T follicular helper cell (primary cell): Measurements from ENCODE around the gene CUX1.
"Not testable (repeated sequence)": the region's sequence is repeated elsewhere in the genome, so short reads cannot be mapped to it uniquely, and the experiment has no call there.

Experiments
- DNase-seq: peaks from one replicate; pipeline ENCODE4 v3.0.0-alpha.2; 2020; ENCODE audit warnings: low read depth

Gene CUX1

DNA sequence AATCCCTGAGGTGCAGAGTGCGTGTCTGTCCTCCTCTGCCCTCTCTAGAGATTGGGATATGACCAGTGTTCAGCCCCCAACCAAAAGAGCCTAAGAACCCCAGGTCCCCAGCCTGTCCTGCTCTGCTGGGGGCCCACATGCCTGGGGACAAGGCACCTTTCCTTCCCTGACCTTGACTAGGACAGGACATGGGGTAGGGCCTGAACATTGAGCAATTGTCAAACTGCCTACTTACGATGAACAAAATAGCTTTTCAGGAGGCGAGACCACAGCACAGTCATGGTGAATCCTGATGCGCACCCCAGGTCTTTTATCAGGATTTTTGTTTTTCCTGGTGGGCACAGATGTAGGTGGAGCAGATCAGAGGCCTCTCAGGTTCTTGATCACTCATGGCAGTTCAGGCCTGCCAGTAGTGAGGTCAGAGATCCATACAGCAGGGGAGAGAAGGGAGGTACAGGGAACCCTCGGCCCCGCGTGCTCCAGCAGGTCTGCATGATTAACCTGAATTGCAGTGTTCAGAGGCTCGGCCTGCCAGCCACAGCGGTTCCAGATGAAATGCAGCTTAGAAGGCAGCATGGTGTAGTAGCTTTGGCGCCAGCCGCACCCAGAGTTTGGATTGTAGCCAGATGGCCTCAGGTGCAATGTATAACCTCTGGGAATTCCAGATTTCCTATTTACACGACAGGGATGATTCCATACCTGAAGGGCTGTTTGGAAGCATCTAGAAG lies 191.3 kb downstream of the CUX1 start:
- no peak for DNase-seq

GRCh38 chr7:102009628-102010027 lies 192.2 kb downstream of the CUX1 start:
- DNase-seq = no peak

DNA sequence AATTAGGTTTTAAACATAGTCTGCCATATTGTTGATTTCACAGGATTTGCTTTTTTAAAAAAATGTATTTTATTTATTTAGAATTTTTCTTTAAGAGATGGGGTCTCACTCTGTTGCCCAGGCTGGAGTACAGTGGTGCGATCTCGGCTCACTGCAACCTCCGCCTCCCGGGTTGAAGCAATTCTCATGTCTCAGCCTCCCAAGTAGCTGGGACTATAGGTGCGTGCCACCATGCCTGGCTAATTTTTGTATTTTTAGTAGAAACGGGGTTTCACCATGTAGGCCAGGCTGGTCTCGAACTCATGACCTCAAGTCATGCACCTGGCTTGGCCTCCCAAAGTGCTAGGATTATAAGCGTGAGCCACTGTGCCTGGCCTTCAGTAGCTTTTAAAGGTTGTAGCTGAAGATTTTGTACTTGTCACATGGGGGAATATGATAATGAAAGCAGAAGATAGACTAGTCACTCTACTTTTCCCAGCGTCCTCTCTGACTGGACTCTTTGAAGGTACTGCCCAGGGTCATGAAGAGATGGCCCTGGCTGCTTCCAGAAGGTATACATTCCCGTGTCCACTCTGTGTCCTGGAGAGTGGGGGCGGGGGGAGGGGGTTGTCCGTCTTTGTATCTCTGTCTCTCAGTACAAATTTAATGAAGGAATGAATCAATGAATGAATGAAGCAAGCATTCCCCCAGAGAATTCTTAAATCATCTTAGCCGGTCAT lies 194.8 kb downstream of the CUX1 start:
- not testable (repeated sequence) for DNase-seq

- no peak for DNase-seq
Observed at GRCh38 chr7:102012941-102013461, 195.6 kb downstream of the CUX1 start.

DNA sequence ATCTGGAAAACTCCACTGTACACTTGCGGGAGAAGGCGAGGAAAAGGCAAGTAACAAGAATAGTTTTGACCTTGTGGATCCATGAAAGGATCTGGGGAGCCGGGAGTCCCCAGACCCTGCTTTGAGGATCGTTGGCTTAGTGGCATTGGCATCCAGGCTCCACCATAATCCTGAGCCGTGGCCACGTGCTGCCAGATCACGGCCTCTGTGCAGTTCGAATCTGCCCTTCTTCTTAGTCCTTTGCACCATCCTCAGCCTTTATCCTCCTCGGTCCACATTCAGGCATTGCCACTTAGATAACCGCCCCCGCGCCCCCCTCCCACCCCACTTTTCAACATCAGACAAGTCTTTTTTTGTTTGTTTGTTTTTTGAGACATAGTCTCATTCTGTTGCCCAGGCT lies 201.4 kb downstream of the CUX1 start:
- no peak for DNase-seq

GRCh38 chr7:102019461-102019860 lies 202.0 kb downstream of the CUX1 start:
- no peak for DNase-seq

- no peak for DNase-seq
Observed at GRCh38 chr7:102021841-102022618, 204.6 kb downstream of the CUX1 start.

DNA sequence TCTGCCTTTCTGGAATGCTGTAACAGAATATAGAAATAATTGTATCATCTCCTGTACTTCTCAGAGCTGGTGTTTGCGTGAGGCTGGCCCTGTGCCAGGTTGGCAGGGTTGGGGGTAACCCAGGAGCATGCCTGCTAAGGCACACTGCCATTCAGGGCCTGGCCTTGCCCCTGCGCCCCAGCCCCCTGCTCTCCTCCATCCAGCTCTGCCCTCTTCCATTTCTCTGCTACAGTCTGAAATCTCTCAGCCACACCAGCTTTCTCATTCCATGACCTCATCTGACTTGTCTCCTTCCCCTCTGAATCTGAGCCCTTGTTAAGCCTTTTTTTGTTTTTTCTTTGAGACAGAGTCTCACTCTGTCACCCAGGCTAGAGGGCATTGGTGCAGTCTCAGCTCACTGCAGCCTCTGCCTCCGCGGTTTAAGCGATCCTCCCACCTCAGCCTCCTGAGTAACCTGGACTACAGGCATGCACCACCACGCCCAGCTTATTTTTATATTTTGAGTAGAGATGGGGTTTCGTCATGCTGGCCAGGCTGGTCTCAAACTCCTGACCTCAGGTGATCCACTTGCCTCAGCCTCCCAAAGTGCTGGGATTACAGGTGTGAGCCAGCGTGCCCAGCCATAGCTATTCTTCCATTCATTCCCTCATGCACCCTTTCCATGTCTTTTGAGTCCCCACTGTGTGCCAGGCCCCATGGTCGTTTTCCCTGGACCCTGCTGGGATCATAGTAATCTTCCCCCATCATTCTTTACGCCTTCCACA lies 206.8 kb downstream of the CUX1 start:
- no peak for DNase-seq

GRCh38 chr7:102024769-102025391 lies 207.5 kb downstream of the CUX1 start:
- no peak for DNase-seq

- not testable (repeated sequence) for DNase-seq
Observed at GRCh38 chr7:102025777-102026176, 208.4 kb downstream of the CUX1 start.

DNA sequence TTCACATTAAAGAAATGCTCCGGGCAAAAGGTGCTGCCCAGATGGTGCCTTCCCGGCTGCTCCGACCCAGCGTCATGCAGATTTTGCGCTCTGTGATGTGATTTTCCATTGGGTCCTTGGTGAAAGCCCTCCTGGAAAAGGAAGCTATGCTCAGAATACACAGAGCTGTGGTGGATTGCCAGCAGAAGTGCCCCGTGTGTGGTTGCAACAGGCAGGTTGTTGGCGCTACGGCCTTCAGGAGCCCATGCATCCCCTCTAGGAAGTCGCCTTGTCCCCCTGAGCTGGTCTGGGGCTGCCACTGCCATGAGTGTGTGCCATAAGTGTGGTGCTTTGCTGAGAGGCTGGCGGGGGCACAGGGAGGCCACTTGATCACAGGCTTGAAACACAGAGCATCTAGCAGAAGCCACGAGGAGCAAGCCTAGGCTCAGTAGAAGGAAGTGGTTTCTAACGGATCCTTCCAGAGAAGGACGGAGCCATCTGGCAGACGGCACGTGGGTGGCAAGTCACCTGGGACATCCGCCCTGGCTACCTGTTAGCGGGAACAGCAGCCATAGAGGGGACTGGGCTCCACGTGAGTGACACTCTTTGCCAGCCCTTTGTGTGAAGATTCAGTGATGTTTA lies 210.9 kb downstream of the CUX1 start:
- no peak for DNase-seq

GRCh38 chr7:102029616-102030015 lies 212.2 kb downstream of the CUX1 start:
- no peak for DNase-seq

- no peak for DNase-seq
Observed at GRCh38 chr7:102030696-102031095, 213.3 kb downstream of the CUX1 start.

DNA sequence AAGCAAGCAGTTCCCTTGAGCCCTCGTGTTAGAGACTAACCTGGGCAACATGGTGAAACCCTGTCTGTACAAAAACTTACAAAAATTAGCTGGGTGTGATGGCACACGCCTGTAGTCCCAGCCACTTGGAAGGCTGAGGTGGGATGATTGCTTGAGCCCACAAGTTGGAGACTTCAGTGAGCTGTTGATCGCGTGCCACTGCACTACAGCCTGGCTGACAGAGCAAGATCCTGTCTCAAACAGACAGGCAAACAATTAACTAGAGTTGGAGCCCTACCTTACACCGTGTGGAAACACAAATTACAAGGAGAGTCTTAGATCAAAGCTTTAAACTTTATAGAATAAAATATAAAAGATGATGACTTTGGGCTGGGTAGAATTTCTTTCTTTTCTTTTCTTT lies 219.5 kb downstream of the CUX1 start:
- no peak for DNase-seq

DNA sequence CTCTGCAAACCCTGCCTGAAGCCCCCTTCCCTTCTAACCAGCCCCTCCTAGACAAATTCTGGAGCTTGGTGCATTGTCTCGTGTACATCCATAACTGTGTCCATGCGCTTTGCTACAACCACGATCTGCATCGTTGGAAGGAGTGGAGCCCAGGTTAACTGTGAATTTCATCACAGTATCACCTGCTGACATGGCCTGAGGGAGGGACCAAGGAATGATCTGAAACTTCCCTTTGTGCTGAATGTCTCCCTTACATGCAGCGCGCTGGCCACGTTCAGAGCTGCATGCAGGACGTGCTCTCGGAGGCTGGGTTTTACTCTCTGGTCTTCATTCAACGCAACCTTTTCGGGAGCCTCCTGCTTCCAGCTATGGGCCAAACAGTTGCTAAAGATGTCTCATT lies 222.3 kb downstream of the CUX1 start:
- no peak for DNase-seq

- no peak for DNase-seq
Observed at GRCh38 chr7:102040569-102040968, 223.1 kb downstream of the CUX1 start.

GRCh38 chr7:102042016-102042656 lies 224.7 kb downstream of the CUX1 start:
- no peak for DNase-seq

DNA sequence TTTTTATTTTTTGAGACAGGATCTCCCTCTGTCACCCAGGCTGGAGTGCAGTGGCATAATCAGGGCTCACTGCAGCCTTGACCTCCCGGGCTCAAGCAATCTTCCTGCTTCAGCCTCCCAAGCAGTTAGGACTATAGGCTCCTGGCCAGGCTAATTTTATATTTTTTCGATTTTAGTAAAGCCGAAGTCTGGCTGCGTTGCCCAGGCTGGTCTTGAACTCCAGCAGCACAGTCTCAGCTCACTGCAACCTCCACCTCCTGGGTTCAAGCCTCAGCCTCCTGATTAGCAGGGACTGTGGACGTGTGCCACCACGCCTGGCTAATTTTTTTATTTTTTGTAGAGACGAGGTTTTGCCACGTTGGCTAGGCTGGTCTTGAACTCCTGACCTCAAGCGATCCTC lies 225.4 kb downstream of the CUX1 start:
- not testable (repeated sequence) for DNase-seq

DNA sequence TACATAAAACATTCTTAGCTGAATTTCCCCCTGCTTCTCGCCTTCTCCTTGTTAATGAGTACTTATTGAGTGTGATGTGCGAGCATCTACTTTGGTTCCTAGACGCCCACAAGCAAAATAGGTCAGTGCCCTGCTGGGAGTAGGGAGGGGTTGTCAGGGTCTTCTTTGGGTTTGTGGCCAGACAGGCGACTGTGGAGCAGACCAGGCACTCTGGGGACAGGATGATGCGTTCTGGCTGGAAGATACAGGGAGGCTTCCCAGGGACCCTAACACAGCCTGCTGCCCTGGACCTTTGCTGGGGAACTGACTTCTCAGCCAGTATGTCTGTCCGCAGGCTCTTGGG lies 227.2 kb downstream of the CUX1 start:
- DNase-seq = no peak

DNA sequence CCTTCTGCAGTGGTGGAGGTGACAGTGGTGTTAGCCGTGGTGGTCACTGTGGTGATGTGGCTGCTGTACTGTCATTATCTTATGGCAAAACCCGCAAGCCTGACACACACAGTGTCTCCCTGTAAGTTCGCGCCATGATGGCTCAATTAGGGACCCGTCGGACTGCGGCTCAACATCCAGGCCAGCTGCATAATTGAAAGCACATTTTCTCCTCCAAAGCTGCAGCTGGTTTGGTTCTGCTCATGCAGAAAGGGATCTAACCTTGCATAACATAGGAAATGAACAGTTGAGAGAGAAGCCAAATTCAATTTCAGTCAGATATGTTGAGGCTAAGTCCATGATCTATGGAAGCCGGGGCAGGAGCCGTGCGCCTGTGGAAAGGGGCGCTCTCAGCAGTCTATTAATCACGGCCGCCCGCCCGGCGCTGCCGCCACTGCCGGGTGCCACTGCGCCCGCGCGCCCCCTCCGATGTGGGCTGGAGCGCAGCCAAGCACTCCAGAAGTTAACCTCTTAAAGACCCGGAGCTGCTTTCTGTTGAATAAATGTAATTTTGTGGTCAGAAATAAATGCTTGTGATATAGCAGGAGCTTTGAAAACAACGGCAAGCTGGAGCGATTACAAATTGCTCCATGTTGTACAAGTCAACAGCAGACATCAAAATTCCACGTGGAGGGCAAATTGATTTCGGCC lies 227.7 kb downstream of the CUX1 start:
- DNase-seq = no peak
